Measurements from ENCODE around the gene GRM8.

- TF ChIP-seq CTCF (IDR thresholded peaks at IDR 0.05): no peak
- no peak for TF ChIP-seq ZSCAN20 (CRISPR knock-in tag; IDR thresholded peaks at IDR 0.05)
- TF ChIP-seq, protein P1, sequence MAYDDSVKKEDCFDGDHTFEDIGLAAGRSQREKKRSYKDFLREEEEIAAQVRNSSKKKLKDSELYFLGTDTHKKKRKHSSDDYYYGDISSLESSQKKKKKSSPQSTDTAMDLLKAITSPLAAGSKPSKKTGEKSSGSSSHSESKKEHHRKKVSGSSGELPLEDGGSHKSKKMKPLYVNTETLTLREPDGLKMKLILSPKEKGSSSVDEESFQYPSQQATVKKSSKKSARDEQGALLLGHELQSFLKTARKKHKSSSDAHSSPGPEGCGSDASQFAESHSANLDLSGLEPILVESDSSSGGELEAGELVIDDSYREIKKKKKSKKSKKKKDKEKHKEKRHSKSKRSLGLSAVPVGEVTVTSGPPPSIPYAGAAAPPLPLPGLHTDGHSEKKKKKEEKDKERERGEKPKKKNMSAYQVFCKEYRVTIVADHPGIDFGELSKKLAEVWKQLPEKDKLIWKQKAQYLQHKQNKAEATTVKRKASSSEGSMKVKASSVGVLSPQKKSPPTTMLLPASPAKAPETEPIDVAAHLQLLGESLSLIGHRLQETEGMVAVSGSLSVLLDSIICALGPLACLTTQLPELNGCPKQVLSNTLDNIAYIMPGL (CRISPR knock-in tag; IDR thresholded peaks at IDR 0.05; ENCODE audit: borderline replicate concordance): no peak
- TF ChIP-seq, protein P2, sequence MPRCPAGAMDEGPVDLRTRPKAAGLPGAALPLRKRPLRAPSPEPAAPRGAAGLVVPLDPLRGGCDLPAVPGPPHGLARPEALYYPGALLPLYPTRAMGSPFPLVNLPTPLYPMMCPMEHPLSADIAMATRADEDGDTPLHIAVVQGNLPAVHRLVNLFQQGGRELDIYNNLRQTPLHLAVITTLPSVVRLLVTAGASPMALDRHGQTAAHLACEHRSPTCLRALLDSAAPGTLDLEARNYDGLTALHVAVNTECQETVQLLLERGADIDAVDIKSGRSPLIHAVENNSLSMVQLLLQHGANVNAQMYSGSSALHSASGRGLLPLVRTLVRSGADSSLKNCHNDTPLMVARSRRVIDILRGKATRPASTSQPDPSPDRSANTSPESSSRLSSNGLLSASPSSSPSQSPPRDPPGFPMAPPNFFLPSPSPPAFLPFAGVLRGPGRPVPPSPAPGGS (IDR thresholded peaks at IDR 0.05): no peak
- no peak for TF ChIP-seq EP300 (IDR thresholded peaks at IDR 0.05)
Observed at GRCh38 chr7:126449611-126450268, 803.0 kb downstream of the GRM8 start.
